ENCODE measurements around the gene KRTAP9-4. TPM values are rescaled to one million over a fixed set of nuclear protein-coding genes. Genes with fewer than 3 reads are reported as not detected.
"Not testable (repeated sequence)": the region's sequence is repeated elsewhere in the genome, so short reads cannot be mapped to it uniquely, and the experiment has no call there.

The KRTAP9-4 gene
- total and polyA plus RNA-seq, 2 donors (not counting 3 experiments of a cell fraction or from before 2014, with no cell fraction given): not detected

GRCh38 chr17:41267711-41268110, 18.2 kb downstream of the KRTAP9-4 start:
- CTCF ChIA-PET: no interaction called here
- Histone ChIP-seq H3K27me3 (ENCODE audit: control insufficient read depth in 2 of 2, insufficient read depth in 2 of 2, low read length in 2 of 2) (no peaks in the 10 kb centered on the region), H3K9me1 (replicated peaks; ENCODE audit: control insufficient read depth, extremely low read depth, insufficient read depth, low read length) (no peaks in the 10 kb centered on the region), H2AFZ (ENCODE audit: low read depth, low read length) (no peak overlapping the region), H4K20me1 (replicated peaks; ENCODE audit: control insufficient read depth, extremely low read depth, insufficient read depth, low read length) (no peaks in the 10 kb centered on the region), H3K79me2 (ENCODE audit: control insufficient read depth, insufficient read depth, low read length) (no peaks in the 10 kb centered on the region), H3K4me1 (ENCODE audit: control insufficient read depth, extremely low read depth, insufficient read depth, low read length) (no peaks in the 10 kb centered on the region), H3K27ac (ENCODE audit: insufficient read depth, low read depth, low read length) (no peak overlapping the region), H3K36me3 (ENCODE audit: control insufficient read depth in 2 of 2, extremely low read depth in 1 of 2, insufficient read depth in 2 of 2, low read length in 2 of 2) (no peaks in the 10 kb centered on the region), H3K4me2 (ENCODE audit: insufficient read depth, low read length) (no peak overlapping the region), H3K9ac (replicated peaks; ENCODE audit: extremely low read depth, insufficient read depth, low read length) (no peak overlapping the region), H3K9me3 (replicated peaks; ENCODE audit: control insufficient read depth, insufficient read depth, low read length) (no peaks in the 10 kb centered on the region), H3K4me3 (replicated peaks in 1 of 3; ENCODE audit: insufficient read depth in 1 of 3, low read depth in 1 of 3, low read length in 3 of 3) (no peak overlapping the region)
- intact Hi-C loops (cut with micrococcal nuclease) (no loop called here), dilution Hi-C loops (cut with MboI; ENCODE audit: extremely low pct_ligation_motif_present, low sequenced_read_pairs) (no loop called here)
- POLR2A ChIA-PET: no interaction called here
- DNase-seq (ENCODE audit: low read depth, low spot score): no peak
- FAIRE-seq: no peak
- TF ChIP-seq CTCF (IDR thresholded peaks at IDR 0.05; ENCODE audit: extremely low read depth in 1 of 2, insufficient read depth in 1 of 2, low read depth in 1 of 2, low read length in 2 of 2): no peak
- TF ChIP-seq MYC (IDR thresholded peaks at IDR 0.05; ENCODE audit: low read depth, low read length): no peak
- no peak for TF ChIP-seq JUN (IDR thresholded peaks at IDR 0.05; ENCODE audit: borderline replicate concordance, insufficient read depth, insufficient read length, low read depth)
- no TSS peak for BruUV-seq (replicated peaks)

GRCh38 chr17:41271323-41271722, 21.8 kb downstream of the KRTAP9-4 start:
- H3K27ac ChIP-seq (ENCODE audit: insufficient read depth, low read depth, low read length); H3K9me3 ChIP-seq (replicated peaks; ENCODE audit: control insufficient read depth, insufficient read depth, low read length); H3K9ac ChIP-seq (replicated peaks; ENCODE audit: extremely low read depth, insufficient read depth, low read length); POLR2A ChIA-PET; H2AFZ ChIP-seq (ENCODE audit: low read depth, low read length); DNase-seq (ENCODE audit: low read depth, low spot score); H3K79me2 ChIP-seq (ENCODE audit: control insufficient read depth, insufficient read depth, low read length); dilution Hi-C loops (cut with MboI; ENCODE audit: extremely low pct_ligation_motif_present, low sequenced_read_pairs); H3K4me3 ChIP-seq (replicated peaks in 1 of 3; ENCODE audit: insufficient read depth in 1 of 3, low read depth in 1 of 3, low read length in 3 of 3); CTCF ChIA-PET; H3K36me3 ChIP-seq (ENCODE audit: control insufficient read depth in 2 of 2, extremely low read depth in 1 of 2, insufficient read depth in 2 of 2, low read length in 2 of 2); intact Hi-C loops (cut with micrococcal nuclease); H3K27me3 ChIP-seq (ENCODE audit: control insufficient read depth in 2 of 2, insufficient read depth in 2 of 2, low read length in 2 of 2); H4K20me1 ChIP-seq (replicated peaks; ENCODE audit: control insufficient read depth, extremely low read depth, insufficient read depth, low read length); H3K4me2 ChIP-seq (ENCODE audit: insufficient read depth, low read length); FAIRE-seq; BruUV-seq (replicated peaks); H3K4me1 ChIP-seq (ENCODE audit: control insufficient read depth, extremely low read depth, insufficient read depth, low read length); H3K9me1 ChIP-seq (replicated peaks; ENCODE audit: control insufficient read depth, extremely low read depth, insufficient read depth, low read length): not testable (repeated sequence)
